Jurkat, Clone E6-1 (cell line): ENCODE results near the gene ATF7. TPM values are rescaled to one million over a fixed set of nuclear protein-coding genes. Genes with fewer than 3 reads are reported as not detected.
"Not testable (repeated sequence)": the region's sequence is repeated elsewhere in the genome, so short reads cannot be mapped to it uniquely, and the experiment has no call there.

Source experiments
- DNase-seq: peaks from one replicate; pipeline ENCODE4 v3.0.0-alpha.2; 2011; ENCODE audit warnings: low read depth, low spot score
- H3K4me3 ChIP-seq: 2 replicates; pipeline ENCODE4 v1.5.1; 2011; ENCODE audit warnings: mild to moderate bottlenecking, low read length, control low read depth, moderate library complexity
- polyA plus RNA-seq: library from polyadenylated mRNA; unstranded; fragments of >200 nt; gene quantifications from one replicate; pipeline ENCODE4 v1.2.1, GENCODE V29; 2012; ENCODE audit warnings: missing spikeins; ENCODE audit not compliant: insufficient read length, insufficient read depth

Gene ATF7
- 19.9 TPM for polyA plus RNA-seq

DNA sequence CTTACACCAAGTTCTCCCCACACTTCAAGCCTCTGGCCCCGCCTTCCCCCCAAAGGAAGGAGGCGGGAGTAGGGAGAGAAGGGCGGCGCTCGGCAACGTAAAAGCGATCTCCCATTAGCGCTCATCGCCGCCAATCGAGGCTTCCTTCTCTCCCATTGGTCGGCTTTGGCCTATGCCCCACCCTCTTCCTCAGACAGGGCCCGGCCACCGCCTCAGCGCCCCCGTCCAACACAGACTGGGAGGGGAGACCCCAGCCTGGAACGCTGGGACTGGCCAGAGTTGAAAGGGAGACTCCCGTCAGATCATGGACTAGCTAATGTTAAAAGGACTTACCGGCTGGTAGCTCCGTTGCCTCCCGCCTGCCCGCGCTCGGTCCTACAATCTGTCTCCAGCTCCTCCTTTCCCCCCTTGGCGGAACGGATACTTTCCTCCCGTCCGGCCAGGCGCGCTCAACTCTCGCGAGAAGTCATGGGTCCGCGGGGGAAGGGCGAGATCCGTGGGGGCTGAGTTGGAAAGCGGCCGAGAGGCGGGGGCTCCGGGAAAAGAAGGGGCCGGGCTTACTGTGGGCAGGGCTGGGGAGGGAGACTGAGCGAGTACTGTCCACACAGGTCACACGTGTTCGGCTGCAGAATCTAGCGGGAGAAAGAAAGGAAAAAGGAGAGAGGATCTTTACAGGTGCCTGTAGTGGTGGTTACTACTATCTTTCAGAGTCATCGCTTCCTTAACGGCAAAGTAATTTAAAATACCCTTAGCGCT, at the start of gene ATF7:
Gene ATF7 (minus strand): TSS at position 437 of the 756 bp plus-strand sequence. CDS start 25,382 bp downstream, outside the sequence.
- H3K4me3 ChIP-seq = peak within 1 kb of the TSS; percentile 93
- DNase-seq = peak; percentile 97

GRCh38 chr12:53674977-53675700, 49.0 kb upstream of the ATF7 start:
- no peak for DNase-seq
- H3K4me3 ChIP-seq = peak overlapping the region; percentile 96

GRCh38 chr12:53670971-53671370, 44.8 kb upstream of the ATF7 start:
- no peak for DNase-seq
- no peak overlapping the region for H3K4me3 ChIP-seq

DNA sequence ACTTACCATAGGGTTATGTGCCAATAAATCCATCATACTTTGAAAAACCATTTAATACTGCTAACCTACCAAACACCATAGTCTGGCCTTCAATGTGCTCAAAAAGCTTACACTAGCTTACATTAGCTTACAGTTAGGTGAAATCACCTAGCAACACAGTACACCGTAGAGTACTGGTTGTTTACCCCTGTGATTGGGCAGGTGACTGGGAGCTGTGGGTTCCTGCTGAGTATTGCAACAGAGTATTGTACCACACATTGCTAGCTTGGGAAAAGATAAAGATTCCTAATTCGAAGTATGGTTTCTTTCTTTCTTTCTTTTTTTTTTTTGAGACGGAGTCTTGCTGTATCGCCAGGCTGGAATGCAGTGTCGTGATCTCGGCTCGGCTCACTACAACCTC, 44.1 kb upstream of the ATF7 start:
- DNase-seq = no peak
- H3K4me3 ChIP-seq = no peak overlapping the region

DNA sequence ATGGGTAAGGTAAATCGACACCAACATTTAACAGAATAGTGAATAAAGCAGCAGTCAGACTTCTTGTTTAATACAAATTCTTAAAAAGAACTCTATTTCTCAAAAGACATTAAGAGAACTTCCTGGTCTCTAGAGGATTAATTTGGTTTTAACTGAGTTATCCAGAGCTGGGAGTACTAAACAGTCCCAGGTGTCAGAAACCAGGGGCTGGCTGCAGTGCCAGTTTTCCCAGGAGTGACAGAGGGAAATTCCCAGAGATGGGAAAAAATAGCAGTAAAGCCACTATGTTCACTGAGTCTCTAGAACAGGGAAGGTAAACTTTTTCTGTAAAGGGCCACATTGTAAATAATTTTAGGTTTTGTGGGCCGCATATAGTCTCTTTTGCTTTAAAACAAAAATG, 40.9 kb upstream of the ATF7 start:
- no peak overlapping the region for H3K4me3 ChIP-seq
- no peak for DNase-seq

GRCh38 chr12:53664936-53665335, 38.8 kb upstream of the ATF7 start:
- DNase-seq = no peak
- no peak overlapping the region for H3K4me3 ChIP-seq

- DNase-seq = no peak
- H3K4me3 ChIP-seq = no peak overlapping the region
Observed at GRCh38 chr12:53664191-53664590, 38.0 kb upstream of the ATF7 start.

DNA sequence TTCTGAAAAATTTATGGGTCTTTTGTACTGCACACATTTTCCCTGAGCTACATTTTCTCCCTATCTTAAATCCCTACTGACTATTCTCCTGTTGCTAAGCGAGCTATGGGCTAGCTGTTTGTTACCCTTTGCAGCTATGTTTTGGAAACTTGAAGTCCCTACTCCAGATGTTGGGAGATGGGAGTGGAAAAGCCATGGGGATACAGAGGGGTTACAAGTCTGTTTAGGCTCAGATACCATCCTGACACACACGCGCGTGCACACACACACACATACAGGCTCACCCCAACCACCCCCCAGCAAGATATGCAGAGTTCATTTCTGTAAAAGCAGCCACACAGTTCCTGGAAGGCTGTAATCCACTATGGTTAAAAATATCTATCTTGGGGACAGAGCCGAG, 33.9 kb upstream of the ATF7 start:
- no peak overlapping the region for H3K4me3 ChIP-seq
- no peak for DNase-seq

GRCh38 chr12:53659571-53659981, 33.4 kb upstream of the ATF7 start:
- DNase-seq = no peak
- H3K4me3 ChIP-seq = no peak overlapping the region

GRCh38 chr12:53659011-53659551, 32.9 kb upstream of the ATF7 start:
- H3K4me3 ChIP-seq = no peak overlapping the region
- no peak for DNase-seq

DNA sequence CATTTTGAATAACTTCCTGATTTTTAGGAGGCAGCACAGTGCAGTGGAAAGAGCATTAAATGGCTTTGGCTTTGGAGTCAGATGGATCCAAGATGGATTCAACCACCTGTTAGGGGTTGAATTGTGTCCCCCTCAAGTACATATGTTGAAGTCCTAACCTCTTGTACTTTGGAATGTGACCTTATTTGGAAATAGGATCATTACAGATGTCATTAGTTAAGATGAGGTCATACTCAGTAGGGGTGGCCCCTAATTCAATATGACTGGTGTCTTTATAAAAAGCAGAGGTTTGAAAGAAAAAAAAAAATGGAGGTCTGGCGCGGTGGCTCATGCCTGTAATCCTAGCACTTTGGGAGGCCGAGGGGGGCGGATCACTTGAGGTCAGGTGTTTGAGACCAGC, 30.9 kb upstream of the ATF7 start:
- no peak for DNase-seq
- no peak overlapping the region for H3K4me3 ChIP-seq

DNA sequence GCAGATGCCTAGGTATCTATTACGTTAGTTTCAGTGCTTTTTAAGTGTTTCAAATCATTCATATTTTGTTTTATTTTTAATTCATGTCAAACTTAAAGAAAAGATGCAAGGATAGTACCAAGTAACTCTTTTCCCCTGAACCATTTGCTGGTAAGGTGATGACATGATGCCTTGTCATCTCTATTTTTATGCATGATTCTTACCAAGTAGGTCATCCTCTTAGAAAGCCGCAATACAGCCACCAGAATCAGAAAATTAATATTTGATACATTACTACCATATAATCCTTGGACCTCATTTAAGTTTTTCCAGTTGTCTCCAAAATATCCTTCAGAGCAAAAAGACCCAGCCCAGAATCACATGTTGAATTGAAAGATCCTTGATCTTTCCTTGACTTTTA, 27.4 kb upstream of the ATF7 start:
- no peak overlapping the region for H3K4me3 ChIP-seq
- no peak for DNase-seq

GRCh38 chr12:53652366-53652765, 26.2 kb upstream of the ATF7 start:
- no peak overlapping the region for H3K4me3 ChIP-seq
- no peak for DNase-seq

GRCh38 chr12:53651737-53652136, 25.6 kb upstream of the ATF7 start:
- no peak overlapping the region for H3K4me3 ChIP-seq
- no peak for DNase-seq

DNA sequence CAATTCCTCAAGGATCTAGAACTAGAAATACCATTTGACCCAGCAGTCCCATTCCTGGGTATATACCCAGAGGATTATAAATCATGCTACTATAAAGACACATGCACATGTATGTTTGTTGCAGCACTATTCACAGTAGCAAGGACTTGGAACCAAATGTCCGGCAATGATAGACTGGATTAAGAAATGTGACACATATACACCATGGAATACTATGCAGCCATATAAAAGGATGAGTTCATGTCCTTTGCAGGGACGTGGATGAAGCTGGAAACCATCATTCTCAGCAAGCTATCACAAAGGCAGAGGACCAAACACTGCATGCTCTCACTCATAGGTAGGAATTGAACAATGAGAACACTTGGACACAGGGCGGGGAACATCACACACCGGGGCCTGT, 20.1 kb upstream of the ATF7 start:
- DNase-seq = not testable (repeated sequence)

DNA sequence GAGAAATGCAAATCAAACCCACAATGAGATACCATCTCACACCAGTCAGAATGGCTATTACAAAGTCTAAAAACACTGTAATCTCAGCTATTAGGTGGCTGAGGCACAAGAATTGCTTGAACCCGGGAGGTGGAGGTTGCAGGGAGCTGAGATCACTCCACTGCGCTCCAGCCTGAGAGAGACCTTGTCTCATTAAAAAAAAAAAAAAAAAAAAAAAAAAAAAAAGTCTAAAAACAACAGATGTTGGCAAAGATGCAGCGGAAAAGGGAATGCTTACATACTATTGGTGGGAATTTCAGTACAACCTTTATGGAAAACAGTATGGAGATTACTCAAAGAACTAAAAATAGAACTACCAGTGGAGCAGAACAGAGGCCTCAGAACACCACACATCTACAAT, 19.0 kb upstream of the ATF7 start:
- no peak for DNase-seq
- H3K4me3 ChIP-seq = no peak overlapping the region

More for the DNA sequence above, 20.1 kb upstream of the ATF7 start:
- not testable (repeated sequence) for H3K4me3 ChIP-seq

DNA sequence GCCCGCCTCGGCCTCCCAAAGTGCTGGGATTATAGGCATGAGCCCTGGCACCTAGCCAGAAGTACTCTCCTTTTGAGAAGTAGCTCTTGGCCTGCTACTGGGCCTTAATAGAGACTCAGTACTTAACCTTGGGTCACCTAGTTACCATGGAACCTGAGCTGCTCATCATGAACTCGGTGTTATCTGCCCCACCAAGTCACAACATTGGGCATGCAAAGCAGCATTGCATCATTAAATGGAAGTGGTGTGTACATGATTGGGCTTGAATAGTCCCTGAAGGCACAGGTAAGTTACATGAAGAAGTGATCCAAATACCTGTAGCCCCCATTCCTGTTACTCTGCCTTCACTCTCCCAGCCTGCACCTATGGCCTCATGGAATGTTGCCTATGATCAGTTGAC, 18.0 kb upstream of the ATF7 start:
- DNase-seq = no peak

DNA sequence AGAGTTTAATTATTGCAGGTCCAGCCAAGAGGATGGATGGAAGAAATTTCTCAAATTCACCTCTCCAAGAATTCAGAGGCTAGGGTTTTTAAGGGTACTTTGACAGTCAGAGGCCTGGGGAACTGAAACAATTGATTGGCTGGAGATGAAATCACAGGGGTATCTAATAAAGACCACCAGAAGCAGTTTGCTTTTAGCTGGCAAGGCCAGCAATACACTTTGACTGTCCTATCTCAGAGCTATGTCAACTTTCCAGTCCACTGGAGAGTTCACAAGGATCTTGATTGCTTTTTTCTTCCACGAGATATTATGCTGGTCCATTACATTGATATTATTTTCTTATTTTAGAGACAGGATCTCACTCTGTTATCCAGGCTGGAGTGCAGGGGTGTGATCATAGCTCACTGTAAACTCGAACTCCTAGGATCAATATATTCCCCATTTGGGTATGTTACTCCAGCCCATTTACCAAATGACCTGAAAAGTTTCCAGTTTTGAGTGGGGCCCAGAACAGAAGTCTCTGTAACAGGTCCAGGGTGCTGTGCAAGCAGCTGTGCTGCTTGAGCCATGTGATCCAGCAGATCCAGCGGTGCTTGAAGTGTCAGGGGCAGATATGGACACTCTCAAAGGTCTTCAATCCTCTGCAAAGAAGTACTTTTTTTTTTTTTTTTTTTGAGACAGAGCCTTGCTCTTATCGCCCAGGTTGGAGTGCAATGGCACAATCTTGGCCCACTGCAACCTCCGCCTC, 17.2 kb upstream of the ATF7 start:
- no peak for DNase-seq
- H3K4me3 ChIP-seq = no peak overlapping the region

More for the DNA sequence above, 18.0 kb upstream of the ATF7 start:
- no peak overlapping the region for H3K4me3 ChIP-seq

GRCh38 chr12:53638057-53638456, 11.9 kb upstream of the ATF7 start:
- no peak for DNase-seq
- H3K4me3 ChIP-seq = no peak overlapping the region

- no peak for DNase-seq
- H3K4me3 ChIP-seq = no peak overlapping the region
Observed at GRCh38 chr12:53636641-53637040, 10.5 kb upstream of the ATF7 start.
